GM23338 (cell line): ENCODE results near the gene TSTD2. TPM values are rescaled to one million over a fixed set of nuclear protein-coding genes. Genes with fewer than 3 reads are reported as not detected.

Experiments
- ATAC-seq: fragments of 200-7000 bp; cut with Tn5 transposase; 3 replicates; pipeline ENCODE4 v1.9.1; 2020
- DNase-seq: peaks from one replicate; pipeline ENCODE4 v3.0.0-alpha.2; 2015; ENCODE audit warnings: low spot score
- H2AFZ ChIP-seq: fragments of 200-600 bp; sonication (generic); 2 replicates; pipeline ENCODE4 v1.8.0; 2016; ENCODE audit warnings: antibody characterized with exemption, mild to moderate bottlenecking, moderate library complexity
- H3F3A ChIP-seq: fragments of 200-600 bp; sonication (generic); replicated peaks from 2 replicates; pipeline ENCODE4 v1.8.0; 2017; ENCODE audit warnings: antibody characterized with exemption, mixed run types, low read depth
- H3K27ac ChIP-seq: fragments of 200-600 bp; sonication (generic); 2 replicates; pipeline ENCODE4 v1.6.1; 2016; ENCODE audit warnings: low read depth
- H3K27me3 ChIP-seq: fragments of 200-600 bp; sonication (generic); 2 replicates; pipeline ENCODE4 v1.8.0; 2016; ENCODE audit warnings: mild to moderate bottlenecking, mixed run types, moderate library complexity; ENCODE audit not compliant: insufficient read depth
- H3K36me3 ChIP-seq: fragments of 200-600 bp; sonication (generic); 2 replicates; pipeline ENCODE4 v1.8.0; 2016; ENCODE audit warnings: mild to moderate bottlenecking; ENCODE audit not compliant: insufficient read depth
- H3K4me1 ChIP-seq: fragments of 200-600 bp; sonication (generic); 2 replicates; pipeline ENCODE4 v1.8.0; 2016; ENCODE audit warnings: mild to moderate bottlenecking, moderate library complexity; ENCODE audit not compliant: insufficient read depth
- H3K4me2 ChIP-seq: fragments of 200-600 bp; sonication (generic); 2 replicates; pipeline ENCODE4 v1.7.1; 2017; ENCODE audit warnings: mixed run types
- H3K4me3 ChIP-seq: fragments of 200-600 bp; sonication (generic); 2 replicates; pipeline ENCODE4 v1.6.1; 2016; ENCODE audit warnings: mixed run types
- H3K79me2 ChIP-seq: fragments of 200-600 bp; sonication (generic); replicated peaks from 2 replicates; pipeline ENCODE4 v1.8.0; 2017; ENCODE audit warnings: mild to moderate bottlenecking; ENCODE audit not compliant: insufficient read depth
- H3K9me2 ChIP-seq: fragments of 200-600 bp; sonication (generic); 2 replicates; pipeline ENCODE4 v1.8.0; 2017; ENCODE audit not compliant: insufficient read depth
- H4K20me1 ChIP-seq: fragments of 200-600 bp; sonication (generic); replicated peaks from 2 replicates; pipeline ENCODE4 v1.8.0; 2017; ENCODE audit warnings: mild to moderate bottlenecking; ENCODE audit not compliant: insufficient read depth
- H3K27ac Mint-ChIP-seq: 2 replicates; pipeline ENCODE4 v1.8.0; 2020; ENCODE audit warnings: inconsistent platforms, mild to moderate bottlenecking, moderate library complexity, mixed read lengths
- H3K27me3 Mint-ChIP-seq: 3 replicates; pipeline ENCODE4 v1.8.0; 2022; ENCODE audit warnings: low read depth, mild to moderate bottlenecking, moderate library complexity, mixed read lengths, inconsistent platforms; ENCODE audit not compliant: insufficient read depth, poor library complexity
- H3K36me3 Mint-ChIP-seq: 3 replicates; pipeline ENCODE4 v1.8.0; 2021; ENCODE audit warnings: low read depth, mild to moderate bottlenecking, inconsistent platforms, moderate library complexity, mixed read lengths
- H3K4me1 Mint-ChIP-seq: 3 replicates; pipeline ENCODE4 v1.8.0; 2020; ENCODE audit warnings: mild to moderate bottlenecking, inconsistent platforms, mixed read lengths
- H3K4me3 Mint-ChIP-seq: 3 replicates; pipeline ENCODE4 v1.8.0; 2021; ENCODE audit warnings: moderate library complexity, mild to moderate bottlenecking, inconsistent platforms, mixed read lengths
- H3K9me3 Mint-ChIP-seq: 3 replicates; pipeline ENCODE4 v1.8.0; 2020; ENCODE audit warnings: moderate library complexity, mild to moderate bottlenecking, inconsistent platforms, mixed read lengths
- CREB1 ChIP-seq: fragments of 250-450 bp; sonication (Bioruptor Pico); IDR thresholded peaks from 2 replicates; pipeline ENCODE4 v1.5.0; 2020; ENCODE audit warnings: low read depth, mild to moderate bottlenecking, moderate library complexity
- EZH2 ChIP-seq: fragments of 200-600 bp; sonication (generic); IDR thresholded peaks from one replicate; pipeline ENCODE4 v1.8.0; 2017; ENCODE audit warnings: antibody characterized with exemption, mild to moderate bottlenecking, low read depth; ENCODE audit not compliant: unreplicated experiment
- EZH2phosphoT487 ChIP-seq: fragments of 200-600 bp; sonication (generic); IDR thresholded peaks from one replicate; pipeline ENCODE4 v1.8.1; 2018; ENCODE audit warnings: antibody characterized with exemption; ENCODE audit not compliant: unreplicated experiment
- JUNB ChIP-seq: IDR thresholded peaks from one replicate; pipeline ENCODE4 v1.6.1; 2016; ENCODE audit warnings: antibody characterized with exemption; ENCODE audit not compliant: unreplicated experiment
- NANOG ChIP-seq: IDR thresholded peaks from 2 replicates; pipeline ENCODE4 v1.6.1; 2016; ENCODE audit warnings: antibody characterized with exemption, borderline replicate concordance
- POLR2AphosphoS5 ChIP-seq: IDR thresholded peaks from 2 replicates; pipeline ENCODE4 v1.6.1; 2016; ENCODE audit warnings: antibody characterized with exemption, low read depth
- STAT1 ChIP-seq: IDR thresholded peaks from one replicate; pipeline ENCODE4 v1.6.1; 2016; ENCODE audit warnings: antibody characterized with exemption; ENCODE audit not compliant: unreplicated experiment
- ZNF114 ChIP-seq: fragments of 250-450 bp; sonication (Bioruptor Pico); IDR thresholded peaks from 2 replicates; pipeline ENCODE4 v1.5.0; 2020; ENCODE audit warnings: mild to moderate bottlenecking, moderate library complexity
- ZNF331 ChIP-seq: fragments of 250-450 bp; sonication (Bioruptor Pico); IDR thresholded peaks from 2 replicates; pipeline ENCODE4 v1.5.0; 2020; ENCODE audit warnings: low read depth, mild to moderate bottlenecking, moderate library complexity
- polyA plus RNA-seq: library from polyadenylated mRNA; unstranded; fragments of >200 nt; fragmentation: Nextera tagmentation; extraction: Ambion mirVana; gene quantifications from 2 replicates; pipeline ENCODE4 v1.2.1, GENCODE V29; 2016
- total RNA-seq: library from RNA; depleted of rRNA; stranded (reverse); fragments of >200 nt; shearing (Covaris generic); gene quantifications from 2 replicates; pipeline ENCODE4 v1.2.3, GENCODE V29; 2014
- TF ChIP-seq, protein P1 (sequence below): fragments of 250-450 bp; sonication (Bioruptor Pico); IDR thresholded peaks from 2 replicates; pipeline ENCODE4 v1.5.0; 2020; ENCODE audit warnings: mild to moderate bottlenecking, moderate library complexity
- TF ChIP-seq, protein P2 (sequence below), 2 experiments: fragments of 200-600 bp in 1 of 2; sonication (generic) in 1 of 2; conservative IDR thresholded peaks; 2 replicates each; pipeline versions ENCODE4 v1.5.1 to v1.6.1; 2016 to 2017; ENCODE audit warnings: antibody characterized with exemption in 2 of 2, low read depth in 2 of 2, mild to moderate bottlenecking in 2 of 2, moderate library complexity in 1 of 2
- TF ChIP-seq, protein P3 (sequence below): IDR thresholded peaks from one replicate; pipeline ENCODE4 v1.6.1; 2018; ENCODE audit warnings: antibody characterized with exemption; ENCODE audit not compliant: unreplicated experiment

TSTD2 gene
- total and polyA plus RNA-seq, 2 experiments from 2014 or later, result 8.5 to 21.8 TPM

DNA sequence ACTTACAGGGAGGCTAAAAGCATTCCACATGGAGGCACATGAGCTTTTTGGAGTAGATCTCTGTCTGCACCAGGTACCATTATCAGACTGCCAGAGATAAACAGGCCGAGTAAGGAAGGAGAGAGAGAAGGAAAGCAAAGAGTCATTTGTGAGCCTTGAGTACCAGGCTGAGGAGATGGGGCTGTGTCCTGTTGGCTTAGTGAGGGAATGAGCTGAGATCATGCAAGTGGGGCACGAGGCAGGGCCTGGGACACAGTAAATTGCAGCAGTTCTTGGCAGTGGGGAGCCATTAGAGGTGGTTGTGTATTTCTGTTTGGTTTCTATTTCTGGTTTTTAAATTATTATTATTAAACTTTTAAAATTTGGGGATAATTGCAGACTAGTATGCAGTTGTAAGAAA is 53.3 kb downstream of the TSTD2 start (continued):
- TF ChIP-seq, protein P1, sequence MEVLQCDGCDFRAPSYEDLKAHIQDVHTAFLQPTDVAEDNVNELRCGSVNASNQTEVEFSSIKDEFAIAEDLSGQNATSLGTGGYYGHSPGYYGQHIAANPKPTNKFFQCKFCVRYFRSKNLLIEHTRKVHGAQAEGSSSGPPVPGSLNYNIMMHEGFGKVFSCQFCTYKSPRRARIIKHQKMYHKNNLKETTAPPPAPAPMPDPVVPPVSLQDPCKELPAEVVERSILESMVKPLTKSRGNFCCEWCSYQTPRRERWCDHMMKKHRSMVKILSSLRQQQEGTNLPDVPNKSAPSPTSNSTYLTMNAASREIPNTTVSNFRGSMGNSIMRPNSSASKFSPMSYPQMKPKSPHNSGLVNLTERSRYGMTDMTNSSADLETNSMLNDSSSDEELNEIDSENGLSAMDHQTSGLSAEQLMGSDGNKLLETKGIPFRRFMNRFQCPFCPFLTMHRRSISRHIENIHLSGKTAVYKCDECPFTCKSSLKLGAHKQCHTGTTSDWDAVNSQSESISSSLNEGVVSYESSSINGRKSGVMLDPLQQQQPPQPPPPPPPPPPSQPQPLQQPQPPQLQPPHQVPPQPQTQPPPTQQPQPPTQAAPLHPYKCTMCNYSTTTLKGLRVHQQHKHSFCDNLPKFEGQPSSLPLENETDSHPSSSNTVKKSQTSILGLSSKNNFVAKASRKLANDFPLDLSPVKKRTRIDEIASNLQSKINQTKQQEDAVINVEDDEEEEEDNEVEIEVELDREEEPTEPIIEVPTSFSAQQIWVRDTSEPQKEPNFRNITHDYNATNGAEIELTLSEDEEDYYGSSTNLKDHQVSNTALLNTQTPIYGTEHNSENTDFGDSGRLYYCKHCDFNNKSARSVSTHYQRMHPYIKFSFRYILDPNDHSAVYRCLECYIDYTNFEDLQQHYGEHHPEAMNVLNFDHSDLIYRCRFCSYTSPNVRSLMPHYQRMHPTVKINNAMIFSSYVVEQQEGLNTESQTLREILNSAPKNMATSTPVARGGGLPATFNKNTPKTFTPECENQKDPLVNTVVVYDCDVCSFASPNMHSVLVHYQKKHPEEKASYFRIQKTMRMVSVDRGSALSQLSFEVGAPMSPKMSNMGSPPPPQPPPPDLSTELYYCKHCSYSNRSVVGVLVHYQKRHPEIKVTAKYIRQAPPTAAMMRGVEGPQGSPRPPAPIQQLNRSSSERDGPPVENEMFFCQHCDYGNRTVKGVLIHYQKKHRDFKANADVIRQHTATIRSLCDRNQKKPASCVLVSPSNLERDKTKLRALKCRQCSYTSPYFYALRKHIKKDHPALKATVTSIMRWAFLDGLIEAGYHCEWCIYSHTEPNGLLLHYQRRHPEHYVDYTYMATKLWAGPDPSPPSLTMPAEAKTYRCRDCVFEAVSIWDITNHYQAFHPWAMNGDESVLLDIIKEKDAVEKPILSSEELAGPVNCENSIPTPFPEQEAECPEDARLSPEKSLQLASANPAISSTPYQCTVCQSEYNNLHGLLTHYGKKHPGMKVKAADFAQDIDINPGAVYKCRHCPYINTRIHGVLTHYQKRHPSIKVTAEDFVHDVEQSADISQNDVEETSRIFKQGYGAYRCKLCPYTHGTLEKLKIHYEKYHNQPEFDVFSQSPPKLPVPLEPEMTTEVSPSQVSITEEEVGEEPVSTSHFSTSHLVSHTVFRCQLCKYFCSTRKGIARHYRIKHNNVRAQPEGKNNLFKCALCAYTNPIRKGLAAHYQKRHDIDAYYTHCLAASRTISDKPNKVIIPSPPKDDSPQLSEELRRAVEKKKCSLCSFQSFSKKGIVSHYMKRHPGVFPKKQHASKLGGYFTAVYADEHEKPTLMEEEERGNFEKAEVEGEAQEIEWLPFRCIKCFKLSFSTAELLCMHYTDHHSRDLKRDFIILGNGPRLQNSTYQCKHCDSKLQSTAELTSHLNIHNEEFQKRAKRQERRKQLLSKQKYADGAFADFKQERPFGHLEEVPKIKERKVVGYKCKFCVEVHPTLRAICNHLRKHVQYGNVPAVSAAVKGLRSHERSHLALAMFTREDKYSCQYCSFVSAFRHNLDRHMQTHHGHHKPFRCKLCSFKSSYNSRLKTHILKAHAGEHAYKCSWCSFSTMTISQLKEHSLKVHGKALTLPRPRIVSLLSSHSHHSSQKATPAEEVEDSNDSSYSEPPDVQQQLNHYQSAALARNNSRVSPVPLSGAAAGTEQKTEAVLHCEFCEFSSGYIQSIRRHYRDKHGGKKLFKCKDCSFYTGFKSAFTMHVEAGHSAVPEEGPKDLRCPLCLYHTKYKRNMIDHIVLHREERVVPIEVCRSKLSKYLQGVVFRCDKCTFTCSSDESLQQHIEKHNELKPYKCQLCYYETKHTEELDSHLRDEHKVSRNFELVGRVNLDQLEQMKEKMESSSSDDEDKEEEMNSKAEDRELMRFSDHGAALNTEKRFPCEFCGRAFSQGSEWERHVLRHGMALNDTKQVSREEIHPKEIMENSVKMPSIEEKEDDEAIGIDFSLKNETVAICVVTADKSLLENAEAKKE (CRISPR knock-in tag), result no peak
- no peak for TF ChIP-seq CREB1 (CRISPR knock-in tag)
- TF ChIP-seq EZH2phosphoT487, result no peak
- TF ChIP-seq, protein P2, sequence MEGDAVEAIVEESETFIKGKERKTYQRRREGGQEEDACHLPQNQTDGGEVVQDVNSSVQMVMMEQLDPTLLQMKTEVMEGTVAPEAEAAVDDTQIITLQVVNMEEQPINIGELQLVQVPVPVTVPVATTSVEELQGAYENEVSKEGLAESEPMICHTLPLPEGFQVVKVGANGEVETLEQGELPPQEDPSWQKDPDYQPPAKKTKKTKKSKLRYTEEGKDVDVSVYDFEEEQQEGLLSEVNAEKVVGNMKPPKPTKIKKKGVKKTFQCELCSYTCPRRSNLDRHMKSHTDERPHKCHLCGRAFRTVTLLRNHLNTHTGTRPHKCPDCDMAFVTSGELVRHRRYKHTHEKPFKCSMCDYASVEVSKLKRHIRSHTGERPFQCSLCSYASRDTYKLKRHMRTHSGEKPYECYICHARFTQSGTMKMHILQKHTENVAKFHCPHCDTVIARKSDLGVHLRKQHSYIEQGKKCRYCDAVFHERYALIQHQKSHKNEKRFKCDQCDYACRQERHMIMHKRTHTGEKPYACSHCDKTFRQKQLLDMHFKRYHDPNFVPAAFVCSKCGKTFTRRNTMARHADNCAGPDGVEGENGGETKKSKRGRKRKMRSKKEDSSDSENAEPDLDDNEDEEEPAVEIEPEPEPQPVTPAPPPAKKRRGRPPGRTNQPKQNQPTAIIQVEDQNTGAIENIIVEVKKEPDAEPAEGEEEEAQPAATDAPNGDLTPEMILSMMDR (conservative IDR thresholded peaks at IDR 0.05; ENCODE audit: low read depth in 2 of 2), result no peak
- no peak for TF ChIP-seq NANOG
- TF ChIP-seq ZNF331 (CRISPR knock-in tag), result no peak

DNA sequence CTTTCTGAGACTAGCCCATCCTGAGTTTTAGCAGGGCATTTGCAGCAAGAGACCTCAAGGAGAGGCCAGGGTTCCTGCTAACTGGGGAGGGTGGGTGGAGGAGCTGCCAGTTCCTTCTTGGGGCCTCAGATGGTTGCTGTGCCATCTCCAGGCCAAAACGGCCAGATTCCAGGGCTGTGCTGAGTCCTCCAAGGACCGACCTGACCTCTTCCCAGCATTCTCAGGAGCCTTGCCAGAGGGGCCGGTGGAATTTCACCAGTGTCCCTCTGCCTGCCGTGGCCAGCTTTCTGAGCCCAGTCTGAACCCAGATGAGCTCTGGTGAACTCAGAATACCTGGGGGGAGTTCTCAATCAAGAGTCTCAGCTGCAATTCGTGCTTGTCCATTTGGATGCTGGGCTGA is 54.3 kb downstream of the TSTD2 start:
- Histone ChIP-seq H3K27me3 (no peaks in the 10 kb centered on the region), H3K27ac (no peak overlapping the region), H4K20me1 (no peaks in the 10 kb centered on the region), H3K4me1 (no peaks in the 10 kb centered on the region), H3K4me3 (no peak overlapping the region), H2AFZ (no peak overlapping the region), H3K79me2 (no peaks in the 10 kb centered on the region), H3K36me3 (no peaks in the 10 kb centered on the region), H3F3A (no peaks in the 10 kb centered on the region), H3K4me2 (no peak overlapping the region), H3K9me2 (no peaks in the 10 kb centered on the region)
- Mint-ChIP-seq H3K4me1 (no peaks in the 10 kb centered on the region), H3K27me3 (no peaks in the 10 kb centered on the region), H3K4me3 (no peak overlapping the region), H3K9me3 (no peaks in the 10 kb centered on the region; the same call in 1 of the 3 replicates), H3K36me3 (no peaks in the 10 kb centered on the region), H3K27ac (no peak overlapping the region)
- DNase-seq (no peak), ATAC-seq (no peak)
- TF ChIP-seq STAT1 (no peak), EZH2 (no peak), EZH2phosphoT487 (no peak), ZNF114 (no peak), JUNB (no peak), CREB1 (CRISPR knock-in tag) (no peak), POLR2AphosphoS5 (no peak), ZNF331 (CRISPR knock-in tag) (no peak)
- TF ChIP-seq, protein P2 (conservative IDR thresholded peaks at IDR 0.05; ENCODE audit: low read depth in 2 of 2), result no peak
- TF ChIP-seq, protein P3, sequence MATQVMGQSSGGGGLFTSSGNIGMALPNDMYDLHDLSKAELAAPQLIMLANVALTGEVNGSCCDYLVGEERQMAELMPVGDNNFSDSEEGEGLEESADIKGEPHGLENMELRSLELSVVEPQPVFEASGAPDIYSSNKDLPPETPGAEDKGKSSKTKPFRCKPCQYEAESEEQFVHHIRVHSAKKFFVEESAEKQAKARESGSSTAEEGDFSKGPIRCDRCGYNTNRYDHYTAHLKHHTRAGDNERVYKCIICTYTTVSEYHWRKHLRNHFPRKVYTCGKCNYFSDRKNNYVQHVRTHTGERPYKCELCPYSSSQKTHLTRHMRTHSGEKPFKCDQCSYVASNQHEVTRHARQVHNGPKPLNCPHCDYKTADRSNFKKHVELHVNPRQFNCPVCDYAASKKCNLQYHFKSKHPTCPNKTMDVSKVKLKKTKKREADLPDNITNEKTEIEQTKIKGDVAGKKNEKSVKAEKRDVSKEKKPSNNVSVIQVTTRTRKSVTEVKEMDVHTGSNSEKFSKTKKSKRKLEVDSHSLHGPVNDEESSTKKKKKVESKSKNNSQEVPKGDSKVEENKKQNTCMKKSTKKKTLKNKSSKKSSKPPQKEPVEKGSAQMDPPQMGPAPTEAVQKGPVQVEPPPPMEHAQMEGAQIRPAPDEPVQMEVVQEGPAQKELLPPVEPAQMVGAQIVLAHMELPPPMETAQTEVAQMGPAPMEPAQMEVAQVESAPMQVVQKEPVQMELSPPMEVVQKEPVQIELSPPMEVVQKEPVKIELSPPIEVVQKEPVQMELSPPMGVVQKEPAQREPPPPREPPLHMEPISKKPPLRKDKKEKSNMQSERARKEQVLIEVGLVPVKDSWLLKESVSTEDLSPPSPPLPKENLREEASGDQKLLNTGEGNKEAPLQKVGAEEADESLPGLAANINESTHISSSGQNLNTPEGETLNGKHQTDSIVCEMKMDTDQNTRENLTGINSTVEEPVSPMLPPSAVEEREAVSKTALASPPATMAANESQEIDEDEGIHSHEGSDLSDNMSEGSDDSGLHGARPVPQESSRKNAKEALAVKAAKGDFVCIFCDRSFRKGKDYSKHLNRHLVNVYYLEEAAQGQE, result no peak
